Activated T-helper 1 cell treated with Interleukin-2 at 50 U/mL for 16 hours (primary cell): ENCODE results near the gene ADRA2C.

ENCODE experiments used
- DNase-seq: peaks from one replicate; pipeline ENCODE4 v3.0.0-alpha.2; 2020; ENCODE audit warnings: low read depth

ADRA2C gene

DNA sequence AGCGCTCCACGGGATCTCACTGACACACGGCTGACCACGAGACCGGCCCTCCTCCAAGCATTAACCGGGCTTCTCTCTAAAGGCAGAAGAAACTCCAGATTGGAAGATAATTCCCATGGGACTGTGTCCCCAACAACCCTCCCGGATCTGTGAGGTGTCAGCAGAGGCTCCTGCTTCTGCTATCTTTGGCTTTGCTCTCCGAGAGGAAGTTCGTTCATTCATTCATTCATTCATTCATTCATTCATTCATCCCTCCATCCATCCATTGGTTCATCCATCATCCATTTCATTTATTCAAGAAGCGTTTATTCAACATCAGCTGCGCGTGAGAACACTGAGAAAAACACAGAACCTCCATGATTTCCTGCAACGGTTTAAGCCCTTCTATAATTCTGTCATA, 11.5 kb downstream of the ADRA2C start:
- DNase-seq: no peak

DNA sequence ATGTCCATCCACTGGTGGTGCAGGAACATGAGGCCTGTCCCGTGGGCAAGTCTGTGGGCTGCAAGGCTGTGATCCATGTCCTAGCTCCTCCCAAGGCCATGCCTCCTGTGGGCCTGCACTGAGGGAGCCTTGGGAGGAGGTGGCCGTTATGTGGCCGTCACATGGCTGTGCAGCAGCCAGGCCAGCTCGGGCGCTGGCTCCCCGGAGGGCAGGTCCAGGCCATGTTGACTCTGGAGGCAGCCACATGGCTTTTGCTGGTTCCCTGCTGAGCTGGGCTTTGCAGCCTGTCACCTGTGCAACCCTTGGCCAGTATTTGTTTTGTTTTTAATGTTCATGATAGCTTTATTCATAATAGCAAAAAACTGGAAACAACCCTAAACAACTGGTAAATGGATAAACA, 13.3 kb downstream of the ADRA2C start:
- DNase-seq: no peak

DNA sequence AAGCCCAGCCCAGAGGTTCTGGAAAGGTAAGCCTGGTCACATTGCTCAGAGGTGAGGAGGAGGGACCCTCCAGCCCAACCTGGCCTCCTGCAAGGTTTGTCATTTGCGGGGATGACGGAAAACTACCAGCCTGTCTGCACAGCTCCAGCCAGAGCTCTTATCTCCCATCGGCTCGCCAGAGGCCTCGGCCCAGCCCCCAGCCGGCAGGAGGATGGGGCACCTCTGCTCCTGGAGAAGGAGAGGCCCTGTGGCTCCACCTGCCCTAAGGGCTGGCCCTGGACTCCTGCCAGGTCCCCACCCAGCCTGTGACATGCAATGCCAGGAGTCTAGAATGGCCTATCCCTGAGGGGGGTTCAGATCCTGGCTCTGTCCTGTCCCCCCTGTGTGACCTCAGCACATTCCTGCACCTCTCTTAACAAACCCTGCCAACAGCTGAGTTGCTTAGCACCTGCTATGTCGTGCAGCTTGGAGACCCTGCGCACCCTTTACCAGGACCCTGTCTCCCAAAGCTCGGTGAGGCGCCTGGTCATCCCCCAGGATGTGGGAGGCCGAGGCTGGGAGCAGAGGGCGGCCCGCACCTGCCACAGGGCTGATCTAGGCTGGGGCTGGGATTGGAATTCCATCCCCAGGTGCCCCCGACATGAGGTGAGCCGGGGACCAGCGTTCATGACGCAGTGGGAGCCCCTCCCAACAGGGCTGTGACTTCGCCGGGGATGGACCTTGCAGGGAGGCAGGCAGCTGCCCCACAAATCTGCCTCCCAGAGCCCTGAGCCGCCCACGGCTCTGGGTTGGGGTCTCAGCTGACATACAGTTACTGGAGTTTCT, 14.4 kb downstream of the ADRA2C start:
- no peak for DNase-seq

DNA sequence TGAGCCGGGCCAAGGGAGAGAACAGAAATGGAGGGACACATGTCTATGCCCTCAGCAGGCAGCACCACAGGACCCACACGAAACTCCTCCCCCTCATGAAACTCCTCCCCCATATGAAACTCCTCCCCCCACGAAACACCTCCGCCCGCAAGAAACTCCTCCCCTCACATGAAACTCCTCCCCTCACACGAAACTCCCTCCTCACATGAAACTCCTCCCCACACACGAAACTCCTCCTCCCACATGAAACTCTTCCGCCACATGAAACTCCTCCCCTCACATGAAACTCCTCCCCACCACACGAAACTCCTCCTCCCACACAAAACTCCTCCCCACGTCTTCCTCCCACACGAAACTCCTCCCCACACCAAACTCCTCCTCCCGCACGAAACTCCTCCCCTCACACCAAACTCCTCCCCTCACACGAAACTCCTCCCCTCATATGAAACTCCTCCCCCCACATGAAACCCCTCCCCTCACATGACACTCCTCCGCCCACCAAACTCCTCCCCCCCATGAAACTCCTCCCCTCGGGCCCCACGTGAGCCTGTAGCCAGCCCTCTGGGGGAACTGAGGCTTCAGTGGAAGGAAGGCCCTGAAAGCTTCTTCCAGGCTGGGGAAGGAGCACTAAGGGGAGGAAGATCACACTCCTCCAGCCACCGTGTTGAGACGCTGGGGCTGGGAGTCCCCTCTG, 15.2 kb downstream of the ADRA2C start:
- no peak for DNase-seq

DNA sequence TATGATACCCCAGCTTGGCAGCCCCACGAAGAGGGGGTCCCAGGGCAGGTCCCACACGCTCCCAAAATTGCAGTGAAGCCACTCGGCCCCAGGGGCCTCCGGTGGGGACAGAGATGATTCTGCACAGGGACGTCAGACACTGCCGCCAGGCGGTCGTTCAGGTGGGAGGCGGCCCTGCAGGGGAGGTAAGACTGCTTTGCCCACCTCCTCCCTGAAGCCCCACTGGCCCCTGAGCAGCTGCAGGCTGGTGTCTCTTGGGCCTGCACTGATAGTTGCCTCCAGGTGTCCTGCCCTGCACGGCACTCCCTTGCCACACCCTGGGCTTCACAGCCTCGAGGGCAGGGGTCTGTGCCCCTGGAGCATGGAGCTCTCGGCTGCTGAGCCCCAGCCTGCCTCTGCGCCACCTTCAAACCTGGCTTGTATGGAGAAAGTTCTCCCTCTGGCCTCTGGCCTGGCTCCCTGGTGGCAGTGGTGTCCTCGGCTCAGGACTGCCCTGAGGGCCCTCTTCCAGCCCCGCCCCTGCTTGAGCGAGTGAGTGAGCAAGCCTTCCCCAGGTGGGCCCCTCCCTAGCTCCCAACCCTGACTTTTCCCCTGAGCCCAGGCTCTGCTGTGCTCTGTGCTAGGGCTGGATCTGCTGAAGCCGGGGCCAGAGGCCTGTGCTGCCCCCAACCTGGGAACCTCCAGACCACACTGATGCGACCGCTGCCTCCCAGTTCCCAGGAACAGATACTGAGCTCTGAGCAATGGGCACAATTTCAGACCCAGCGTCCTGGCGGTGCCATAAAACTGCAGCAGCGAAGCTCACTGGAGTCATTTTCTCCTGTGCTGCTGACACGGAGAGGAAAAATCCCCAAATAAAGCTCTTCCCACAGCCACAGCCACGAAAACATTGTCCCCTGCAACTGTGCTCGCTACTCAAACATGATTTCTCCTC, 16.1 kb downstream of the ADRA2C start:
- DNase-seq: no peak

DNA sequence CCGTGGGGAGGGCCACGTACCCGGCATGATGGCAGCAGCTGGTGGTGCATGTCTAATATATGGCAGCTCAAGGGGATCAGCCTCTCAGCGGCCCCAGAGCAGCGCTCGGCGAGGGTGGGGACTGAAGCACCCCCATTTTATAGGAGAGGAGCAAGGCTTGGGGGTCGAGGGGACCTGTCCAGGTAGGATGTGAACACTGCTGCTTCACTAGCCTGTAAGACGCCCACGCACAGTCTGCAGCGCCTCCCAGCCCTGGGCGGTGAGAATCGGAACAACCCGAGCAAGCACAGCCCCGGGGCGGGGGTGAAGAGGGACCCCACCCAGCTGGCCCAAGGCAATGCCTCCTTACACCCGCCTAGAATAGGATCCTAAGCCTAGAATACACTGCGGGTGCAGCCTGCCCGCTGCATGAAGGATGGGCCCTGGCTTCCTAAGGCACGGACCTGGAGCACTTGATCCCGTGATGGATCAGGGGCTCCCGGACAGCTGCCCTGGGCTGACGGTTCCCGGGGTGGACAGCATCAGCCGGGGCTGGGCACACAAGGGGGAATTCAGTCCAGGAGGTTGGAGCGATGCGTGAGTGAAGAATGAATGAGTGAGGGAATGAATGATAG, 17.6 kb downstream of the ADRA2C start:
- no peak for DNase-seq

DNA sequence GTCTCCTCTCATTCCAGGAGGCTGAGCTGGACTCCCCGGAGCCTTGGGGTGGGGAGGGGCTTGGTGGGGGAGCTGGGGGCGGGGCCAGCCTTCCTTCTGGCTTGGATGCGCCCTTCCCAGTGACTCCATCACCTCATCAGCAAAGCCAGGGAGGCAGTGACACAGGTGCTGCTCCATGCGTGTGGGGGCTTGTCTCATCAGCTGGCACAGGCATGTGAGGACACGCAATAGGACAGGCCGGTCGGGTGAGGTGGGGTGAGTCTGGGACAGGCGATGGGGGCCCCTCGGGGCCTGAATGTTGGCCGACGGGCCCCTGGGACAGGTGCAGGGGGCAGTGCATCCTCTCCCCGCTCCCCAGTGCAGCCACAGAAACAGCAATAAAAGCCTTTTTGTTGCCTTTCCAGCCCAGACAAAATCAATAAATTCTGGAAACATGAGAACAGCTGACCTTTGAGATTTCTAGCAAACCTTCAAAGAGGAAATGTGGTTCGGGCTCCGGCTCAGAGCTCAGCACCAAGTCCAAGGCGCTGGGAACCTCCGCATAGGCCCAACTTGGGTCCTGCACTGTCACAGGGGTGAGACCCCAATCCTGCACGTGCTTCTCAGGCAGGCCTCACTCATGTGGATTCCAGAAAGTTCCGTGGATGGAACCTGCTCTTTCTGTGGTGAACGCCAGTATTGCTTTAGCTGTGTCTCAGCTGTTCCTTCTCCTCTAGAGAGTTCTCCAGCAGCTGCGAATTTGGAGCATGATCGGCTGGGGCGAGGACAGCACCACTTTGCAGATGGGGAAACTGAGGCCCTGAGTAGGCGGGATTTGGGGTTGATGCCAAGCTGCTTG, 18.5 kb downstream of the ADRA2C start:
- DNase-seq: no peak

DNA sequence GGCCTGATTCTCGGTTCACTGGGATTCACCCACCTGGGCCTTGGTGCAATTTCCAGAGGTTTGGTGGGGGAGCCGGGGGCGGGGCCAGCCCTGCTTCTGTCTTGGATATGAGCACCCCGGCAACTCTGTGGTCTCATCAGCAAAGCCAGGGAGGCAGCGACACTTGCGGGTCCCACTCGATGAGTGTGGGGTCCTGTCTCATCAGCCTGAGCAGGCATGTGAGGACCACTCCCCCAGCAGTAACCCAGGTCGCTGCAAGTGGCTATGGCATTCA, 19.0 kb downstream of the ADRA2C start:
- no peak for DNase-seq

DNA sequence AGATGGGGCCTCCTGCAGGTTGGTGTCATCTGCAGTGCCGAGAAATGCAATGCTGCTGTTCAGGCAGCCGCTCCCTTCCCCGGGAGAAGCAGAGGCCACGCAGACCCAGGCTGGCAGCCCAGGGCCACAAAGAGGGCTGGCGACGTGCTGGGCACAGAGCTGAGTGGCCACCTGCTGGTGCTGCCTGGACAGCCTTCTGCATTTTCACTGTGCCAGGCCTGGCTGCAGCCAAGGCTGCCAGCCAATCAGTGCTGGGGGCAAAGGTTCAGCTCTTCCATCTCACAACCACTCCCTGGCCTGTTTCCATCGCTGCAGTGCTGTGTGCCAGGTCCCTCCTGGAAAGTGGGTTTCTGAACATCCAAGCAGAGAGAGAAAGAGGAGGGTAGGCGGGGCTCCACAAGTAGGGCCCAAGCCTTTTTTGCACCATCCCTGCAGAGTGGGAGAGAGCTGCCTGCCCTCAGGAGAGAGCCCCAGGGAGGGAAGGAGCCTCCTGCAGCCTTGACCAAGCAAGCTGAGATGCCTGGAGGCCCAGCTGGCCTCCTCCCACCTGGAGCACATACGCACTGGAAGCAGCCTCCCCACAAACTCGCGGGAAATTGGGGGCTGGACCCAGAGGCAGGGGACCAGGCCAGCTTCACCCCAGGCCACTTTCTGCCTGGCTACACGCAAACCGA, 20.1 kb downstream of the ADRA2C start:
- DNase-seq: no peak

DNA sequence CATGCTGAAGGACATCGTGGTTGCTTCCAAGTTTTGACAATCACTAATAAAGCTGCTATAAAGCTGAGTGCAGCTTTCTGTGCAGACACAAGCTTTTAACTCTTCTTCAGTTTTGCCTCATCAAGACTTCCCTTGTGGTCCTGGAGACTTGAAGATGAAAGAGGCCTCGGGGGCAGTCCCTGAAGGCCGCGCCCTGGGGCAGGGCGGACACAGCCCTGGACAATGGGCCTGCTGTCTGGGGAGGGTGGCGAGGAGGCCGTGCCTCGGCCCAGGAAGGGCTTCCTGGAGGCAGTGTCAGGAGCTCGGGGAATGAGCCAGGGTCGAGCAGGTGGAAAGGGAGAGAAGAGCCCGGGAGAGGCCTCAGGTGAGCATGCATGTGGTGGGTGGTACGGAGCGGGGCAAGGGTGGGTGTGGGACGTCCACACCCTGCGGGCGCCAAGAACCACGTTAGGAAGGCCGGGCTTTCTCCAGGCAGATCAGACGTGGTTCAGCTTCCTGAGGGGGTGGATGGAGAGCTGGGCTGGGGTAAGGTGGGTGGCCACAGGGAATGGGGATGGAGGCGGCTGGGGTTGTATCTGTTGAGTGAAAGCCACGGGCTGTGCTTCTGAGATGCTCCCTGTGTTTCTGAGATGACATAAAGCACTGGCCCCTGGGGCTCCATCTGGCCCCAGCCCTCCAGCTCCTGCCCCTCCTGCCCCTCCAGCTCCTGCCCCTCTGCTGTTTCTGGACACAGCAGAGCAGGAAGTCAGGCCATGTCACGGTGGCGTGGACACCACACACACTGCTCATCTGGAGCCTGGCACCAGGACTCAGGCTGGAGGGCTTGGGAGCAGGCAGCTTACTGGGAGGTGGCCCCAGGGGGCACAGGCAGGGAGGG, 21.5 kb downstream of the ADRA2C start:
- DNase-seq: no peak

DNA sequence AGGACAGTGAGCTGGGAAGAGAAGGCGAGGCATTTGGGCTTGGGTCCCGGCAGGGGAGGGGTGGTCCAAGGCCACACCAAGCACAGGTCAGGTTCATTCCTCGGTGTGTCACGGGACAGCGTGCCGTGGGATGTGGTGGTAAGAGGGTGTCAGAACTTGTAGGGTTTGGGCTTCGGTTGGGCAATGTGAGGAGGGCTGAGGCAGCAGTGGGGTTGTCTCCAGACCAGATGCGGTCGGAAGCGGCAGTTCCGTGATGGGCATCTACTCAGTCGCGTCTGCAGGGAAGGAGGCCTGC, 22.1 kb downstream of the ADRA2C start:
- no peak for DNase-seq

DNA sequence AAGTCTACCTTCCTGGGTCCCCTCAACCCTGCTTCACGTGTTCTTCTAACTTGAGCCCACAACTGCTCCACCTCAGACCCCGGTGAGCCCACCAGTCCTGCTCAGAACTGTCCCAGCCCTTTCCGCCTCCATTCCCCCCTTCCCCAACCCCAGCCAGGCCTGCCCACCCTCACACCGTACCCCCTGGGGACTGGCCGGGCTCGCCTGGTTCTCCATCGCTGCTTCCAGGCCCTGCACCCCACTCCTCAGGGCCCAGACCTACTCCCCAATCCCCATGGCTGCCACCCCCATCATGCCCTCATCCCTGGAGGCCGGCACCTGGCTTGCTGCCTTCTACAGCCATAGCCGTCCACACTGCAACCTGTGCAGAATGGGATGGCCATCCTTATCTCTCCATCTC, 23.4 kb downstream of the ADRA2C start:
- no peak for DNase-seq

DNA sequence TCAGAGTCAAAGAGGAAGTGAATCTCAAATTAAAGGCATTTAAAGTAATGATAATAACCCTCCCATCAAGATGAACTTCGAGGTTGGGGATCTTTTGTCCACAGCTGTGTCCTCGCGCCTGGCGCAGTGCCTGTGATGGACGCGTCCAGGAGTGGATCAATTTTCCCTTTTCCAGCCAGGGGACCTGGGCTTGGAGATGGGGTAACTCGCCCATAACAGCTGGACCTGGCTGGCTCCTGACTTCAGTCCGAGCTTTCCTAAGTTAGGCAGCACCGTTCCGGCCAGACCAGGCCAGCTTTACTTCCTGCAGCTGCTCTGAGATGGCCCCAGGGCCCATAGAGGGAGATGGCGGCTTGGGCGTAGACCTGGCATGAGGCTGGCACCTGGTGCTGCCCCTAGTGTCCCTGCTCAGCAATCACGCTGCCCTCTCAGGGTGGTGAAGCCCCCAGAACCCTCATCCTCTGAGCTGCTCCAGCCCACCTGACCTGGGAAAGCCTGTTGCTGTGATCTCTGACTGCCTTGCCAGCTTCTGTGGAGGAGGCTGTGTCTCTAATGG, 23.9 kb downstream of the ADRA2C start:
- DNase-seq: no peak

DNA sequence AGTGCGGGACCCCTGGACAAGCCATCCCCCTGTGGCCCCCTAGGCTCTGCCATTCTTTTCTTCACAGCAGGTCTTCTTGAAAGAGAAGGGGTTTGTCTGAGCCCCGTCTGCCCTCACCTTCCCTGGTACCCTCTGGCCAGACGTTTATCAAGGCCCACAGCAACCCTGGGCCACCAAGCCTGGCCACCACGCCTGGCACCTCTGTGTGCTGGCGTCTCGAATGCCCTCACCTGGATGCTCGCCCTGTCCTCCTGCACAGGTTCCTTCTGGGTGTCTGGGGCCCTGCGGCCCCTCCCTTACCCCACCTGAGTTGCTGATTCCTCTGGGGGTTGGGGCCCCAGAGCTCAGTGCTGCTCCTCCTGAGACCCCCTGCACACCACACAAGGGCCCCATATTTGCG, 25.1 kb downstream of the ADRA2C start:
- no peak for DNase-seq

DNA sequence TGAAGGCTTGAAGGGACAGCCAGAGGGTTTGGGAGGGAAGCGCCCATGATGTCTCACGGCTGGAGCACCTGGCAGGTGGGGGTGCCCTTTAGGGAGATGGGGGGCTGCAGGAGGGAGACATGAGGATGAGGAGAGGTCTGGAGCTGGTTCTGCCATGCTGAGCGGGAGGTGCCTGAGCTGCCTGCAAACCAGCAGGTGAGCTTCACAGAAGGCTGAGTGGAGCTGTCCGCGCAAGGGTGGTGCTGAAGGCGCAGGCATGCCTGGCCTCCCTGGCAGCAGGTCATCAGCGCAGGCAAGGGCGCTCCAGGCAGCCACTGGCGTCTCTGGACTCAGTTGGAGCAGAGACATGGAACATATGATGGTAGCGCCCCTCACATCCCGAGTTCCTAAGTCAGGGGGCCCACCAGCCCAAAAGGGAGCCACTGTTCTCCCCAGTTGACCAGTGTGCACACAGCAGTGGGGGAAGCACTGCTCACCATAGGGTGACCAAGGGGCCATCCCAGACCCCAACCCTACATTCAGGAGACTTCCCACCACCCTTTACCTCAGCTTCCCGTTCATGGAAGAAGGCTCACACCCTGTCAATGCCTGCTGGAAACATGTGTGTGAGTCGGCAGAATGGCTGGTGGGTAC, 25.8 kb downstream of the ADRA2C start:
- no peak for DNase-seq

DNA sequence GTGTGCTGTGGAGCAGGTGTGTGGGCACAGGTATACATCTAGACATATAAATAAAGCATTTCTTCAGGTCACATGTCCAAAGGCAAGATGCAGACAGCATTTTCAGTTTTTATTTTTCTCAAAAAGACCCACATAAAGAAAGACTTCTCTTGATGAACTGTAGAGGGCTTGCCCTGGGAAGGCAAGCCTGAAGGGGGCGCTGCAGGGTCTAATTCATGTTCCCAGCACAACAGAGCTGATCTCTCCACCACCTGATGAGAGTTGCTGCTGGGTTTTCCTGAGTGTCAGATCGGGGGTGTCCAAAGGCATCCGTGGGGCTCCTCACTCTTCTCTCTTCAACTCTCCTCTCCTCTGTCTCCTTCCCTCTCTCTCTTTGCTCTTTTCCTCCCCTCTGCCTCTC, 26.6 kb downstream of the ADRA2C start:
- DNase-seq: no peak

DNA sequence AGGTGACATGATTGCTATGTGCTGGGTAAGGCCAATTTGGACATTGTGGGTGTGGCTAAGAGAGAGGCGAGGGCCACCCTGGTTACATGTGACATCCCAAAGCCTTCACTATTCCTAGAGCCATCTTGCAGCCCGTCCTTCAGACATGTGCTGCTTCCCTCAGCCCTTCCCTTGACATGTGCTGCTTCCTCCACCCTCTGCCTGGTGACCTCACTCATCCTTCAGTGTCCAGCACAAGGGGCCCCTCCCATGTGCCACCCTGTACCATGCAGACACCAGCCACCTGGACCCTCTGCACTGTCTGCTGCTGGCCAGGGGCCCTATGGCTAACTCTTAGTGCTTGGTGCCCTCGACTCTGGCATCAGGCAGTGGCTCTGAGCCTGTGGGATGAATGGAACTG, 27.4 kb downstream of the ADRA2C start:
- DNase-seq: no peak

DNA sequence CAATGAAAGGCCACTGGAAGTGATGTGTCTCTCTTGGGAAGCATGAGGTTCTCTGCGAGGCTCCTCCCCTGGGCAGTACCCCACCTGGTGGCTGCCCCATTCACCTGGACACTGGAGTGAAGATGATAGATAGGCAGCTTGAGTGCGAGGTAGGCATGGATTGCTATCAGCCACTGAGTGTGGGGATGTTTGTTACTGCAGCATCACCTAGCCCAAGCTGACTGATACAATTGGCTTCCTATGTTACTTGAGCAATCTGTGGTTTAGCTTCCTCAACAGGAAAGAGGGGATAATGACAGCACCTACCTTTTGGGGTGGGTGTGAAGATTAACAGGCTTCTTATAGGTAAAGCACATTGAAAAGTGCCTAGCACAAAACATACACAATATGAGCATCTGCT, 30.8 kb downstream of the ADRA2C start:
- DNase-seq: no peak
